ENCODE measurements around the gene NAALADL2.
"Not testable (repeated sequence)": the region's sequence is repeated elsewhere in the genome, so short reads cannot be mapped to it uniquely, and the experiment has no call there.

NAALADL2 gene

DNA sequence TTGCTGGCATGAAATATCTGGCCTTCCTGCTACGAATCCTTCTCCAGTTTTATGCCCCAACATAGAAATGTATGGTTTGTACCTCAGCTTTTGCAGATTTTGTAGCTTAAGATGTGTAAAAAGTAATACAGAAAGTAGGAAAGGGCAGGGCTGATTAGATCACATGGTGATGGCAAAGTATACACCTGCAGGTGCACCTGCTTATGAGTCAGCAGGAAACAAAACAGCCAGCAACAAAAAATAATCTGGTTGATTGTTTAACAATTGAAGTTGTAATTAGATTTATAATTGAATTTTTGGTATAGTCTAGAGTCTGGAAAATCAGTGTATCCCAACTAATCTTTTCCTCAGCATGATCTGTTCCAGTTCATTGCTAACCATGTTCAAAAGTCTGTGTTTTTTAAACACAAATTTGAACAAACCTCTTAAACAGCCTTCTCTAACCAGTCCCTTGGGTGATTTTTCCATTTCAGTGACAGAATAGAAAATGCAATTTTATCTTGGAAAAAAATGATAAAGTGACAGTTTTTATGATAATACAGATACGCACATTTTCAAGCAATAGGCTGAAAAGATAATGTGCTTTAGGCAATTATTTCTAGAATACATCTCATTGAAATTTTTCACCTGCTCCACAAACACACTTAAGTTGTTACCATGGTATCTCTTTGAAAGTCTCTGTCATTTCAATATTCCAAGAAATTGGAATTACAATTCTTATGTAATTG lies 477.4 kb downstream of the NAALADL2 start:
- FAIRE-seq, result no peak
- DNase-seq (ENCODE audit: extremely low spot score, insufficient read length, low read depth), result no peak

DNA sequence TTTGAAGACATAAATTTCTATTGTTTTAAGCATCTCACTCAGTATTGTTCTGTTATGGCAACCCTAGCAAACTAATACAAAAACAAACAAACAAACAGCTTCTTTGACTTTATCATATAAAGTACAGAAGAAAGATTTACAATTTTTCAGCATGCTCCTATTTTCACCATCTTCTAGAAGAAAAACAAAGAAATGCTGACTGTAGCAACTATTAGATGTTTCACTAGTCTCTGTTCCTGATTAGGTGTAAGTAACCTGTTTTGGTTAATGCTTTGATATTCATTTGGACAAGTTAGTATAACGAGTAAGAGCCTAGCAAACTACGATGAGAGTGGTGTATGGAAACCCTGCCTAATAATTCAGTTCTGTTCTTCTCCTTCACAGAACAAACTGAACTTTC lies 478.5 kb downstream of the NAALADL2 start:
- FAIRE-seq, result no peak
- DNase-seq (ENCODE audit: extremely low spot score, insufficient read length, low read depth), result no peak

DNA sequence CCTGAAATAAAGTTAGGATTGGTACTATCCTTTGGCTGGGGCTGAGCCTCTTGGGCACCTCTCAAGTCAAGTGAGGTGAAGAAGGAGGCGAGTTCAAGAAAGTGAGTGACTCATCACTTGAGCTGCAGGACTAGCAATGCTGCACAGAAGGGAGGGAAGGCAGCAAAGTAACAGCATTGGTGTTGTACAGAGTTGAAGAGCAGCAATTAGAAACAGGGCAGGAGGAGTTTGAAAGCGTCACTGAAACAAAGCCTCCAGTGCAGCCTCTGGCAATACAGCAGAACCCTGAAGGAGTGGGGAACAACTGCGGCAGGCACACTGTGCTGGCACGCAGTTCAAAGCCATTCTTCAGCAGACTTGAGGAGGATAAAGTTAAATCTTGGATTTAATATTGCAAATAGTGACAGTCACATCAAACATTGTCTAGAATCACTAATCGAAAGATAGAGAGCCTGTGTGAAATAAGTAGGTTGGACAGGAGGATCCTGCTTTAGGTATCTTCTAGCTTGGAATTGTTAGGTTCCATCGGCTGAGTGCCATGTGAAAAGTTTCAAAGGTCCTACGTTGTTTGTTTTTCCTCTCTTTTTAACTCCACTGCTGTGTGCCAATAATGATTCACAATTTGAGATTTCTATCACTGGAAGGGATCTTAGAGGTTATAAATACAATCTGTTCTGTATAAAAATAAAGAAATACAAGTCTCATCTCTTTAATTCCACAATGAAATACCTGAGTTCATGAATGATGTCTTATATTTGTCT lies 479.8 kb downstream of the NAALADL2 start:
- DNase-seq (ENCODE audit: extremely low spot score, insufficient read length, low read depth) (no peak), FAIRE-seq (no peak)

DNA sequence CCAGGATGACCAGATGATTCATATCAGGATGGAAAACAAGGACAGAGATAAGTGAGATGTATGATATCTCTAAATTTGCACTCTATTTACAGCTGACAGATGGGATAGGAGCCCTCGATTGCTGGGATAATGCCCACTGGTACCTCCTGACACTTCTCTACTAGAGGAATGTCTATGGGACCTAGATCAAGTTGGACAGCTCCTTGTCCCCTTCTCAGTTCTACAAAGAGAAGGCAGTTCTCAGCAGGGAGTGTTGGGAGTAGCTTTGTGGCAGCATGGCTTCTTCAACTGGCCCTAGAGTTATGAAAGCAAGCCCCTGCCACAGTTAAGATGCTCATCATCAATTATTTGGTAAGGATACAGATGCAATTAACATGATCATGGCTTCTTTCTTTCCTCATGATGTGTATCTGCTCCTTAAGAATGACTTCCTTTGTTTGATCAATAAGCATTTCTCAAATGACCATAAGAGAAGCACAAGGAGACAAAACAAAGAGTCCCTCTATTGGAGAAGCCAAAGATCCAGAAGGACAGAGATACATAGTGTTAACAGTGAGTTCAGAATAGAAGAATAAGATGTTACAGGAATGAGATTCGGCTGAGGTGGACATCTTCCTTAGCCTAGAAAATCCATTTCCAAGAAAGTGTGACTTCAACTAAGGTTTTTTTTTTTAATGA lies 481.3 kb downstream of the NAALADL2 start:
- FAIRE-seq, result no peak
- no peak for DNase-seq (ENCODE audit: extremely low spot score, insufficient read length, low read depth)

DNA sequence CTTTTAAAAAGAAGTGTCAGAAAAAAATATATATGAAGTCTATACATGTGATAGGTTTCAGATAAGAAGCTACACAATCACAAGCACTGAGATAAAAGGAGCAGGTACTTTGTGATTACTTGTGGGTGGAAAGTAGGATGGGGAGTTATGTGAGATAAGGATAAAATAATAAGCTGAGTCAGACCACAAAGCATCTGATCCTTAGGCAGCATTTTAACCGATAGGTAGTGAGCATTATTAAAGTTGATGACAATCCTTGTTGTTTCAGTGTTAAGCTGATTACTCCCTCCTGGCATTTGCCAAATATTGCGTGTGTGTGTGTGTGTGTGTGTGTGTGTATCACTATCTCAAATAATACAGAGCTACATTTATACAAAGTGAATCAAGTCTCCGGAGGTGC lies 483.1 kb downstream of the NAALADL2 start:
- FAIRE-seq, result no peak
- no peak for DNase-seq (ENCODE audit: extremely low spot score, insufficient read length, low read depth)

DNA sequence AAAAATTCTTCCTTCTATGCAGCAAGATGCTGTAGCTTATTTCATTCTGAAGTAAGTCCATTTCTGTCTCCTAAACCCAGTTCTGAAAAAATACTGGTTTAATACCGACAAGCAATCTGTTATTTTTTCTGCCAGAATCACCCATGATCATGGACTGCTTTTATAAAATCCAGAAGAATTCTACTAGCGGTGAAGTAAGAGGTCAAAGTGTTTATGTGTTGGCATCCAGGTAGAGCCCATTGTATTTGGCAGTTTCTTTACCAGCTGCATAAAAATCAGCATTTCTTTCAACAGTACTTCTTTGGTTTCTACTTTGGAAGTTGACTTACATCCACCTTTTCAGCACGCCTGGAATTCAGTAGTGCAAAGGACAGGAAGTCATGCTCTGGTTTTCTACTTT lies 484.8 kb downstream of the NAALADL2 start:
- DNase-seq (ENCODE audit: extremely low spot score, insufficient read length, low read depth), result no peak

DNA sequence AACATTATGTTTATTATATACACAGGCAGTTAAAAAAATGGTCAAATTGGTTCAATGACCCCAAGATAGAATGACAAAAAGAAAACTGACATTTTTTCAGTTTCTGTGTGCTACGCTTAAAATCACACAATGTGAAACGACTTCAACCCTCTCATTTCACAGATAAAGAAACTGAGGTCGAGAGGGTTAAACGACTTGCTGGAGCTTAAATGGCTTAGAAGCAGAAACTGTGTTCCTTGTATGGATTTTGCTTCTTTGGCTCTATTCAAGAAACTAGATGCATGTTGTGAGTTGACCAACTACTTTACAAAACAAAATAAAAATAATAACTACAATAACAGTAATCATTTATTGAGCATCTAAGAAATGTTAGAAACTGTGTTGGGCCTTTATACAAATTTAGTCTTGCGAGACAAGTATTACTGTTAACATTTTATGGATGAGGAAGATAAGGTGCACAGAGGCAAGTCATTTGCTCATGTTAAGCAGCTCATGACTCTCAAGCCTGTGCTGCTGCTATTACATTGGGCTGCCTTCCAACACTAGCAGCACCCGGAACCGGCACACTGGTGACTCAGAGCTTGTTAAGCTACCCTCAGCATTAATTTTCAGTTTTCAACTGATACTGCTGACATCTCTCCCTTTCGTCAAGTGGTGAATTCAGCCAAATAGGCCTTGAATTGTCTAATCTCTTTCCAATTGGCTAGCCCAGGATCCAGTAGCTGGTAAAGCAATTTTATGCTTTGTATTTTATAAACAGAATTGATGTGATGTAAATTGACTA lies 487.6 kb downstream of the NAALADL2 start:
- FAIRE-seq (no peak), DNase-seq (ENCODE audit: extremely low spot score, insufficient read length, low read depth) (no peak)

More for the DNA sequence above, 484.8 kb downstream of the NAALADL2 start:
- FAIRE-seq, result no peak

DNA sequence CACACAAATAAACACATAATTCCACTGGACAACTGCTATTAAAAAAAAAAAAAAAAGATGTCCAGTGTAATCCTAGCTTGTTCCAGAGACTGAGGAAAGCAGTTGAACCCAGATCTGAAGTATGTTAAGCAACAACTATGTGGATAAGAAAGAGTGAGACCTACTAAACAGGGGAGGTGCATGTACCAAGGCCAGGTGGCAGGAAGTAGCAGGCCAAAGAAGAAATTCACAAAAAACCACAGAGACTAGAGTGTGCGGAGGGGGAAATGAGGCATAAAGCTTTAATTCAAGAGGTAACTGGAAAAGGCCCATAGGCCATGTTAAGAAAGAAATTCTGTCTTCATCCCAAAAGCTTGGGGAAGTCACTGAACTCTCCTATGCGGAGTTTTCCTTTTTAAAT lies 490.0 kb downstream of the NAALADL2 start:
- DNase-seq (ENCODE audit: extremely low spot score, insufficient read length, low read depth) (no peak), FAIRE-seq (no peak)

DNA sequence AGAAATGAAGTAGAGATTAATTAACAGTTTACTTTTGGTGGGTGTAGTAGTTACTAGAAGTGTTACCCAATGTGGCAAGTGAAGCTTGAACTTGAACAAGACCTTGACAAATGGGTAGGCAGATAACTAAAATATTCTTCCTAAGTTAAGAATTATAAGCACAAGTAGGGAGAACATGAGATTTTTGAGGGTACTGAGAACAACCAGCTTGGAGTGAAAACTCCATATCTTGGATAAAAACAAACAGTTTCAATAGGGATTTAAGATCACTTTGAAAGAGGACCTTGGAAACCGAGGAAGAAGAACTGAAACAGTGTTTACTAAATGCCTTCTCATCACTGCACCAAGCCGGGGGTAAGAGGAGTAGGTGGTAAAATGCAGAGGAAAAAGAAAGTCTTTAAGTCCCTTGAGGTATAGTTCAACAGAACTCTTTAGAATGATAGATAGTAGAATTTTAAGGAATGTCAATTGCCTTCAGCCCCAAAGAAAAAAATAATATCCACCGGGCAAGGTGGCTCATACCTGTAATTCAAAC lies 496.7 kb downstream of the NAALADL2 start:
- FAIRE-seq (no peak), DNase-seq (ENCODE audit: extremely low spot score, insufficient read length, low read depth) (no peak)

DNA sequence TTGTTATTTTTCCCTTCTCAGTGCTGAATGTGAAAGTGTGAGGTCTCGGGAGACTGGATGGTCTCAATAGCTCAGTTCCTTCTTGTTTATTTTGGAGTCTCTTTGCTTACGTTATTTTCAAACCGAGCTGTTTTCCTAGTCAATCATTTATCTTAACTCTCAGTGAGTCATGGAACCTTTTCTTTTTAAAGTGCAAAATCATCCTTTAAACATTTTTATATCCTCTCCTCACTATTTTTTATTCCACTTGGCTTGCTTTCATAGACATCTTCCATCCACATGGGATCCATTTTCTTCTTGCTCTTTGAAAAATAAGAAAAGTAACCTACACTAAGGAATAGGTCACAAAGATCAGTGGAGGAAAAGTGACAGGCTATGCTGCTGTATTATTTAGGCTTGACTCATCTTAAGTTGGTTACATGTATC lies 497.8 kb downstream of the NAALADL2 start:
- DNase-seq (ENCODE audit: extremely low spot score, insufficient read length, low read depth) (no peak), FAIRE-seq (no peak)

DNA sequence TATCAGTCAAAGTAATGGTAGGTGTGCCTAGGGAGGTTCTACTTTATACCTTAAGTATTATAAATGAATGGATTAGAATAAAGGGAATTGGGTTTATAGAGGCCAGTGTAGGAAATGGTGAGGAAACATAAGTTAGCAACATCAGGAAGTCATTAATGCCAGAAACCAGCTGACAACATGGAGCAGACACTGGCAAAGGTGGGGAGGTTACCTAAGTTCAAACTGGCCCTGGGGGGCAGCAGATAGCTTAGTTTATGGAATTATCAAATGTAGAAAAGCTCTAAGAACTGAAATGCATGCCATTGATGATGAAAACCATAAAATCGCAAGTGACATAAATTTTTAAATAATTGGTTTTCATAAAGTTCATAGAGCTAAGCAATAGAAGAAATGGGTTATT lies 498.6 kb downstream of the NAALADL2 start:
- no peak for FAIRE-seq
- DNase-seq (ENCODE audit: extremely low spot score, insufficient read length, low read depth), result no peak

DNA sequence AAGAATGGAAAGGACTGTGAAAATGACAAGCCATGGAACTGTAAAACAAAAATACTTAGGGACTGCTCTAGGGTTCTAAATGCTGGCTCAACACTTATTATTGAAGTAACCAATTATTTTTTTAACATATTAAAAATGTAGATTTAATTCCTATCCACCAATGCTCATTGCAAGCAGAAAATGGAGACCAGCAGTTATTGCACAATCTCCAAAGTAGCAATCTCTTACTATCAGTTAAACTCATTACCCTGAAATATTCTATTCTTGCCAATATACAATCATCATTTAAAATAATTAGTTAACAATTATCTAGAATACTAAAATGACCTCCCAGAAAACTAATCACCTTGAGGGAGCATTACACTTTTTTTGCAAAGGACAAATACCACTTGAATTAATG lies 499.8 kb downstream of the NAALADL2 start:
- FAIRE-seq, result no peak
- no peak for DNase-seq (ENCODE audit: extremely low spot score, insufficient read length, low read depth)

DNA sequence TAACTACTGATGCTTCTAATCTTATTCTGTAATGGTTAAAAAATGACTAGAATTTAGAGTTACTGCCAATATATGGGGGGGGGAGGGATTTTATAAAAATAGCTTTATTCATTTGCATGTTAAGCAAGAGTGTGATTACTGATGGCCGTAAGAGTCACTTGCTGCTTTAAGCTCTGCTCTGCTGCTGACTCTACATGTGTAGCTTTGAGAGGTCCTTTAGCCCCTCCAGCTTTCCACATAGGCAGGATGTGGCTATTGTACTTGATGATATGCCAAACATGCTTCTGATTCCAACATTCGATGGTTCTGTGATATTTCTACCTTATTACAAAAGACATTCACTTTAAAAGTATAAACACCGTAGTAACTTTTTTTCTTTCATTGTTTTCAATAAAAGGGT lies 511.3 kb downstream of the NAALADL2 start:
- FAIRE-seq; DNase-seq (ENCODE audit: extremely low spot score, insufficient read length, low read depth): not testable (repeated sequence)

DNA sequence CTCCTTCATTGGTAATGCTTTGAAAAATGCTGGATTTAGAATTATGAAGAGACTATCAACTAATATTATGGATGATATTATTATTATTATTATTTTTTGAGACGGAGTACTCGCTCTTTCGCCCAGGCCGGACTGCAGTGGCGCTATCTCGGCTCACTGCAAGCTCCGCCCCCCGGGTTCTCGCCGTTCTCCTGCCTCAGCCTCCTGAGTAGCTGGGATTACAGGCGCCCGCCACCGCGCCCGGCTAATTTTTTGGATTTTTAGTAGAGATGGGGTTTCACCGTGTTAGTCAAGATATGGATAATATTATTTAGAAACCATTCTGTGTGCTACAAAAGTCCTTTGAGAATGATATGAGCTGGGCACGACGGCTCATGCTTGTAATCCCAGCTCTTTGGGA lies 512.1 kb downstream of the NAALADL2 start:
- DNase-seq (ENCODE audit: extremely low spot score, insufficient read length, low read depth); FAIRE-seq: not testable (repeated sequence)

DNA sequence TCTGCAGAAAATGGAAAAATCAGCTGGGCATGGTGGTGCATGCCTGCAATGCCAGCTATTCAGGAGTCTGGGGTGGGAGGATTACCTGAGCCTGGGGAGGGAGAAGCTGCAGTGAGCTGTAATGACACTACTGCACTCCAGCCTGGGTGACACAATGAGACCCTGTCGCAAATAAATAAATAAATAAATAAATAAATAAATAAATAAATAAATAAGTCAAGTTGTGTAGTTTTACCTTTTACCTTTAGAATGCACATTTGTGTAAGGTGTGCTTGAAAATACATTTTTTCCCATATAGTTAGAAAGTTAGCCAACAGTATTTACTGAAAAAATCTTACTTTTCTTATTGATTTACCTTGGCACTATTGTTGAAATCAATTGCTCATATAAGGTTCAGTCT lies 515.6 kb downstream of the NAALADL2 start:
- DNase-seq (ENCODE audit: extremely low spot score, insufficient read length, low read depth) (no peak), FAIRE-seq (no peak)

DNA sequence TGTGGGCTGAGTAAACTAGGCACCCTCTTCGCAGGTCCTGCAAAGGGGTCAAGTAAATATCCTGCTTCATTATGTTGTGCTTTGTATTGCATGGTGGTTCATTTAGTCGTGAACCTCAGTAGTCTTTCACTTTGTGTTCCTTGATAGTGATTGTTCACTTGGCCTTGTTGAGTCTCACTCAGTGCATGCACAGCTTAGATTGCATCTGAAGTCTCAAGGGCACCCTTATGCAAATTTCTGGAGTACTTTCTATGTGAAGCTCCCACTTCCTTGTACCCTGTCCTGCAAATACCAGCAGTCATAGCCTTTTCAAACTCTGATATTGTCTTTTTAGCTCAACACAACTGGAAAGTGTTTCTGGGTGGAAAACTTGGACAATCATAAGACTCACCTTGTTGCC lies 519.2 kb downstream of the NAALADL2 start:
- DNase-seq (ENCODE audit: extremely low spot score, insufficient read length, low read depth) (no peak), FAIRE-seq (no peak)

DNA sequence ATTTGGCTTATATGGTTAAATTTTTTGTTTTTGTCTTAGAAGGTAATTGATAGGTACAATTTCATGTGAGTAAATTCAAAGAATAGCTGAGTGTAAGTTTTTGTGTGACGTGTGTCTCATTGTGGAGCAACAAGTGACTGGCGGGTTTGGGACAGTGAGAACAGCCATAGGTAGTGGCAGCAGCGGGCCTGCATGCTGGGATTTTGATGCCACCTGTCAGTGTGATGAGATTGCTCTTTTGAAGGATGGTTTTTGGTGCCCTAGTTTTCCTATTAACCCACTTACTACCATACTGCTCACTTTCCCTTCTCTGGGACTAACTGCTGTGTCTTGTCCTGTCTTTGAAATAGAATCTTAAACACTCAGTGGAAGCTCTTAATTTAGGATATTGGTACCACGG lies 522.6 kb downstream of the NAALADL2 start:
- no peak for FAIRE-seq
- DNase-seq (ENCODE audit: extremely low spot score, insufficient read length, low read depth), result no peak

DNA sequence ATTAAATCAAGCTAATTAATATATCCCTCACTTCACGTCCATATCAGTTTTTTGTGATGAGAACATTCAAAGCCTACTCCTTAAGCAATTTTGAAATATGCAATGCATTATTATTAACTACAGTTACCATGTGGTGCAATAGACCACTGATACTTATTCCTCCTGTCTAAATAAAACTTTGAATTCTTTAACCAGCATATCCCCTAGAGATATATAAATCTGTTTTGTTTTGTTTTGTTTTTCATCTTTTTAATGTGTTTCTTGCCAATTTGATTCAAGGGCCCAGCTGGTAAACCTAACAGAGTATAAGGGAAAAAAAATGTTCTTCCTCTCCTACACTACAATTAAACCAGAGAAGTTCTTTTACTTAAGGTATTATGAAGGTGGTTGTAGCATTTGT lies 524.2 kb downstream of the NAALADL2 start:
- FAIRE-seq (no peak), DNase-seq (ENCODE audit: extremely low spot score, insufficient read length, low read depth) (no peak)

DNA sequence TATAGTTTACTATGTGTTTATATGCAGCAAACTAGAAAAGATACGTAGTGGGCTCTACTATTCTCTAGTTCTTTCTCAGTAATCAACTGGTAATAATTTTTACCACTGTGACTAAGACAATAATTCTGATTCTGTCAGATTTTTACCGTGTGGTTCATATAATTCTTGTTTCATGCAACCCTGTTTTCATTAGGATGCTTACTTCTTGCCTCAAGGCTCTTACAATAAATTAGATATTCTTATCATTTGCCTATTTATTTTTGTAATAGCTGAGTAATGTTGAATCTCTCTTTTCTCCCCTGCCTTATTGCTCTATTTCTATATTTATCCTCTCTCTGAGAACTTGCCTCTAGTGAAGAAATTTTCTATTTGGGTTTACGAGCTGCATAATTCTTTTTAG lies 524.7 kb downstream of the NAALADL2 start:
- DNase-seq (ENCODE audit: extremely low spot score, insufficient read length, low read depth) (no peak), FAIRE-seq (no peak)

DNA sequence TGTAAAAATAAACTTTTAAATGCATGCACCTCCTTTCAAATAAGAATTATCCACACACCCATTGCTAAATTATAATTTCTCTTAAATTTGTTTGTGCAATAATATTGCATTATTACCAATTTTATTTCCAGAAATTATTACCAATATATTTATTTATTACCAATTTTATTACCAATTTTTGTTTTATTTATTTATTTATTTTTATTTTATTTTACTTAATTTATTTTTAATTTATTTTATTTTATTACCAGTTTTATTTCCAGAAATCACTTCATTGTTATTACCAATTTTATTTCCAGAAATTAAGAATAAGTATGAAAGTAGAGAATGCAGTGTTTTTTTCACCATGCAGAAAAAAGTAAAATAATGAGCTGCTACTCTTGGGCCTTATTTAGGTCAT lies 525.4 kb downstream of the NAALADL2 start:
- DNase-seq (ENCODE audit: extremely low spot score, insufficient read length, low read depth) (no peak), FAIRE-seq (no peak)
